ENCODE measurements around the gene OSBPL9.

The OSBPL9 gene

GRCh38 chr1:51576923-51577322, 40.0 kb upstream of the OSBPL9 start:
- H2AFZ ChIP-seq (ENCODE audit: low read length) = no peak overlapping the region
- H3K4me3 ChIP-seq (ENCODE audit: low read length) = no peak overlapping the region
- TF ChIP-seq EZH2 (optimal IDR thresholded peaks at IDR 0.05; ENCODE audit: low read depth, low read length) (no peak), CTCF (IDR thresholded peaks at IDR 0.05; ENCODE audit: low read length) (no peak), EZH2phosphoT487 (IDR thresholded peaks at IDR 0.05; ENCODE audit: low read length) (no peak)
- DNase-seq = no peak
- no peaks in the 10 kb centered on the region for H3K9me2 ChIP-seq (replicated peaks; ENCODE audit: insufficient read depth, low read length)
- H3K9me3 ChIP-seq (replicated peaks; ENCODE audit: insufficient read depth, low read length) = no peaks in the 10 kb centered on the region
- H3K27me3 ChIP-seq (replicated peaks; ENCODE audit: insufficient read depth, low read length) = no peaks in the 10 kb centered on the region
- no peak overlapping the region for H3K9ac ChIP-seq (ENCODE audit: low read length)
- no peaks in the 10 kb centered on the region for H3K36me3 ChIP-seq (replicated peaks; ENCODE audit: insufficient read depth, low read length)
- H3K27ac ChIP-seq (ENCODE audit: low read length) = no peak overlapping the region
- no peak overlapping the region for H3K4me2 ChIP-seq (ENCODE audit: low read depth, low read length)
- H3K4me1 ChIP-seq (ENCODE audit: low read length) = peaks cover 49% of the 10 kb centered on the region
- peaks cover 31% of the 10 kb centered on the region for H3F3A ChIP-seq (ENCODE audit: insufficient read depth, low read length)
- H3K79me2 ChIP-seq (ENCODE audit: low read length) = no peaks in the 10 kb centered on the region
- no peaks in the 10 kb centered on the region for H4K20me1 ChIP-seq (ENCODE audit: insufficient read depth, low read length)

DNA sequence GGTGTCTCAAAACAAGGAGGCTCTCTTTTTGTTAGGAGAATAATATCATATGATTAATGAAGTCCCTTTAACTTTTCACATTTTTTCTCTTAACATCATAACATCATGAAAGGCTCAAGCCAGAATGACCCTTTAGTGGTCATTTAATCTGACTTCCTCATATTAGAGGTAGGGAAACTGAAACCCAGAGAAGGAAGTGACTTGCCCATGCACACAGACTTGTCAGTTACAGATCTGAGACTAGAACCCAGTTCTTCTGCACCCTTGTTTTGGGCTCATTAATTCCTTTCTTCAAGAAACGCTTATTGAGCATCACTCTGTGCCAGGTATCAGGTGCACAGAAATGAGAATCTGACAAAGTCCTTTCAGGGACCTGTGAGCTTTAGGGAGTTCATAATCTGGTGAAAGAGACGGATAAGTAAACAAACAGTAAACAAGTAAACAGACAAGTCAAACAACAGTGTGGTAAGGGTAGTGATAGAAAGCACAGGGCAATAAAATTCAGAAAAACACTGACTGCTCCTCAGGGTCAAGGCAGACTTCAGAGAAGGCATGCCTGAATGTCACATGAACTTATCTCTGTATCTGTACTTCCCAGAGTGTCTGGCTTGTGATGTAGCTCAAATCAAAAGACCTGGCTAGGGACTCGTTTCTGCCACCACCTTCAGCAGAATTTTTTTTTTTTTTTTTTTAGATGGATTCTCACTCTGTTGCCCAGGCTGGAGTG, 38.3 kb upstream of the OSBPL9 start:
- H3K9me2 ChIP-seq (replicated peaks; ENCODE audit: insufficient read depth, low read length) = no peaks in the 10 kb centered on the region
- H3K4me2 ChIP-seq (ENCODE audit: low read depth, low read length) = peak overlapping the region; percentile 68
- H3K9ac ChIP-seq (ENCODE audit: low read length) = peak overlapping the region; percentile 12; the same call in 1 of the 2 replicates
- peaks cover 31% of the 10 kb centered on the region for H3F3A ChIP-seq (ENCODE audit: insufficient read depth, low read length)
- peak overlapping the region; percentile 25; the same call in 1 of the 2 replicates for H2AFZ ChIP-seq (ENCODE audit: low read length)
- TF ChIP-seq EZH2phosphoT487 (IDR thresholded peaks at IDR 0.05; ENCODE audit: low read length) = no peak
- TF ChIP-seq CTCF (IDR thresholded peaks at IDR 0.05; ENCODE audit: low read length) = no peak
- no peak for TF ChIP-seq EZH2 (optimal IDR thresholded peaks at IDR 0.05; ENCODE audit: low read depth, low read length)
- peak; percentile 78 for DNase-seq
- no peaks in the 10 kb centered on the region for H3K79me2 ChIP-seq (ENCODE audit: low read length)
- H3K9me3 ChIP-seq (replicated peaks; ENCODE audit: insufficient read depth, low read length) = no peaks in the 10 kb centered on the region
- H3K4me3 ChIP-seq (ENCODE audit: low read length) = no peak overlapping the region; the same call in 1 of the 2 replicates
- H3K36me3 ChIP-seq (replicated peaks; ENCODE audit: insufficient read depth, low read length) = no peaks in the 10 kb centered on the region
- no peaks in the 10 kb centered on the region for H3K27me3 ChIP-seq (replicated peaks; ENCODE audit: insufficient read depth, low read length)
- peaks cover 49% of the 10 kb centered on the region for H3K4me1 ChIP-seq (ENCODE audit: low read length)
- H4K20me1 ChIP-seq (ENCODE audit: insufficient read depth, low read length) = no peaks in the 10 kb centered on the region
- peak overlapping the region; percentile 54; the same call in 1 of the 2 replicates for H3K27ac ChIP-seq (ENCODE audit: low read length)

DNA sequence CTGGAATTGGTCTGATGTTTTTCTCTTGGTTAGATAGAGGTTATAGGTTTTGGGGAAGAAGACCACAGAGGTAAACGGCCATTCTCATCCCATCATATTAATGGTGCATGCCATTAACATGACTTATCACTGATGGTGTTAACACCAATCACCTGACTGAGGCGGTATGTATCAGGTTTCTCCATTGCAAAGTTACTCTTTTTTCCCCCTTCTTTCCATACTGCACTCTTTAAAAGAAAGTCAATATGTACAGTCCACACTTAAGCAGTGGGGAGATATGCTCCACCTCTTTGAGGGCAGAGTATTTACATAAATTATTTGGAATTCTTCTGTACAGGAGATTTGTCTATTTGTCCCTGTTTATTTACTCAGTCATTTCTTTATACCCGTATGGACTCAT, 35.7 kb upstream of the OSBPL9 start:
- no peak for TF ChIP-seq EZH2 (optimal IDR thresholded peaks at IDR 0.05; ENCODE audit: low read depth, low read length)
- no peak for TF ChIP-seq CTCF (IDR thresholded peaks at IDR 0.05; ENCODE audit: low read length)
- TF ChIP-seq EZH2phosphoT487 (IDR thresholded peaks at IDR 0.05; ENCODE audit: low read length) = no peak
- H3K4me1 ChIP-seq (ENCODE audit: low read length) = peaks cover 32% of the 10 kb centered on the region
- no peaks in the 10 kb centered on the region for H3K79me2 ChIP-seq (ENCODE audit: low read length)
- H3K9me2 ChIP-seq (replicated peaks; ENCODE audit: insufficient read depth, low read length) = no peaks in the 10 kb centered on the region
- no peak overlapping the region for H3K4me2 ChIP-seq (ENCODE audit: low read depth, low read length)
- H3K36me3 ChIP-seq (replicated peaks; ENCODE audit: insufficient read depth, low read length) = no peaks in the 10 kb centered on the region
- no peak overlapping the region for H3K27ac ChIP-seq (ENCODE audit: low read length)
- H3K9ac ChIP-seq (ENCODE audit: low read length) = no peak overlapping the region
- H2AFZ ChIP-seq (ENCODE audit: low read length) = no peak overlapping the region
- H3K4me3 ChIP-seq (ENCODE audit: low read length) = no peak overlapping the region
- H3K27me3 ChIP-seq (replicated peaks; ENCODE audit: insufficient read depth, low read length) = no peaks in the 10 kb centered on the region
- H3K9me3 ChIP-seq (replicated peaks; ENCODE audit: insufficient read depth, low read length) = no peaks in the 10 kb centered on the region
- H3F3A ChIP-seq (ENCODE audit: insufficient read depth, low read length) = peaks cover 17% of the 10 kb centered on the region
- DNase-seq = no peak
- no peaks in the 10 kb centered on the region for H4K20me1 ChIP-seq (ENCODE audit: insufficient read depth, low read length)

Measured in MM.1S (cell line).